ENCODE data around the gene CHST10.

DNA sequence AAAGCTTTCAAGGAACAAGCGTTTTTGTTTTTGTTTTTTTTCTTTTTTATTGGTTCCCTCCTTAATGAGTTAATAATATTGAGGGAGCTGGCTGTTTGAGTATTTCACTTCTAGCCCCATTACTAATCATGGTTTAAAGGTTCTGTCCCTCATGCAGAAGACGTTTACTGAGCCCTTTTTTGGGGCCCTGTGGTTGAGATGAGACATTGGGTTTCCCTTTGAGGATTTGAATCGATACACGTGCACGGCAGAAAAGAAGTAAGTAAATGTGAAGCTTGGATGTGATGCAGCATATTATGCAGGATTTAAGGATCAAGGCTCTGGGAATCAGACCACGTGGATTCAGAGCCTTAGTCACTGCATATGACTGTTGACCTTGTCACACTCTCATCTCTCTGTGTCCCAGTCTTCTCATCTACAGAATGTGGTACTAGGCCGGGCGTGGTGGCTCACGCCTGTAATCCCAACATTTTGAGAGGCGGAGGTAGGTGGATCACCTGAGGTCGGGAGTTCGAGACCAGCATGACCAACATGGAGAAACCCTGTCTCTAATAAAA lies 1.0 kb upstream of the CHST10 start:
- TF ChIP-seq, protein P1, sequence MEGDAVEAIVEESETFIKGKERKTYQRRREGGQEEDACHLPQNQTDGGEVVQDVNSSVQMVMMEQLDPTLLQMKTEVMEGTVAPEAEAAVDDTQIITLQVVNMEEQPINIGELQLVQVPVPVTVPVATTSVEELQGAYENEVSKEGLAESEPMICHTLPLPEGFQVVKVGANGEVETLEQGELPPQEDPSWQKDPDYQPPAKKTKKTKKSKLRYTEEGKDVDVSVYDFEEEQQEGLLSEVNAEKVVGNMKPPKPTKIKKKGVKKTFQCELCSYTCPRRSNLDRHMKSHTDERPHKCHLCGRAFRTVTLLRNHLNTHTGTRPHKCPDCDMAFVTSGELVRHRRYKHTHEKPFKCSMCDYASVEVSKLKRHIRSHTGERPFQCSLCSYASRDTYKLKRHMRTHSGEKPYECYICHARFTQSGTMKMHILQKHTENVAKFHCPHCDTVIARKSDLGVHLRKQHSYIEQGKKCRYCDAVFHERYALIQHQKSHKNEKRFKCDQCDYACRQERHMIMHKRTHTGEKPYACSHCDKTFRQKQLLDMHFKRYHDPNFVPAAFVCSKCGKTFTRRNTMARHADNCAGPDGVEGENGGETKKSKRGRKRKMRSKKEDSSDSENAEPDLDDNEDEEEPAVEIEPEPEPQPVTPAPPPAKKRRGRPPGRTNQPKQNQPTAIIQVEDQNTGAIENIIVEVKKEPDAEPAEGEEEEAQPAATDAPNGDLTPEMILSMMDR (IDR thresholded peaks at IDR 0.05; ENCODE audit: insufficient read depth, low read length) = no peak
- TF ChIP-seq POLR2AphosphoS5 (IDR thresholded peaks at IDR 0.05; ENCODE audit: low read depth) = no peak
- TF ChIP-seq SPI1 (IDR thresholded peaks at IDR 0.05; ENCODE audit: borderline replicate concordance, low read depth) = no peak
- no peak for TF ChIP-seq GABPA (IDR thresholded peaks at IDR 0.05; ENCODE audit: low read depth)
